Bladder microvascular endothelial cell (primary cell): ENCODE results near the gene TRIM59. TPM values are rescaled to one million over a fixed set of nuclear protein-coding genes. Genes with fewer than 3 reads are reported as not detected.

Experiments used
- total RNA-seq: library from RNA; depleted of rRNA; stranded (reverse); fragments of >200 nt; gene quantifications from 2 replicates; pipeline ENCODE4 v1.2.3, GENCODE V29; 2014

Gene TRIM59
- total RNA-seq, result 17.9 and 20.1 TPM in 2 replicates

GRCh38 chr3:160449636-160450598 lies at the start of gene TRIM59:
TRIM59 (minus strand) TSS chr3:160449786; CDS start chr3:160439183, 10,603 bp downstream.

GRCh38 chr3:160399125-160400029 lies 50.2 kb downstream of the TRIM59 start, which contains the start of the genes IFT80 and SMC4:
IFT80 (minus strand) TSS chr3:160399225; CDS start chr3:160384600, 14,625 bp downstream.
SMC4 (plus strand) TSS chr3:160399650; CDS start chr3:160400827, 1,177 bp downstream.

Other genes starting within 250 kb of the TRIM59 start
- gene C3orf80, start 224.4 kb downstream of the TRIM59 start, total RNA-seq, result not detected in 2 replicates
- gene IFT80, start 50.6 kb downstream of the TRIM59 start, total RNA-seq, result 11.3 and 20.0 TPM in 2 replicates
- gene SMC4, start 50.1 kb downstream of the TRIM59 start, total RNA-seq, result 59.9 and 83.1 TPM in 2 replicates
- gene KPNA4, start 115.8 kb upstream of the TRIM59 start, total RNA-seq, result 17.8 and 37.7 TPM in 2 replicates
- gene ARL14, start 227.4 kb upstream of the TRIM59 start, total RNA-seq, result 0.06 TPM in 1 of 2 replicates, not detected in the other